BLaER1 (cell line): ENCODE measurements around the gene PHF10.
A peak's percentile ranks its signal among the peaks of the same experiment; 100 is the strongest.
"Not testable (repeated sequence)": the region's sequence is repeated elsewhere in the genome, so short reads cannot be mapped to it uniquely, and the experiment has no call there.

Source experiments
- H3K27ac ChIP-seq: shearing (Covaris generic); formaldehyde crosslinking; 2 replicates; pipeline ENCODE4 v1.8.1; 2022
- H3K27me3 ChIP-seq: shearing (Covaris generic); formaldehyde crosslinking; 2 replicates; pipeline ENCODE4 v1.8.1; 2022
- H3K36me3 ChIP-seq: shearing (Covaris generic); formaldehyde crosslinking; 2 replicates; pipeline ENCODE4 v1.8.1; 2022
- H3K4me1 ChIP-seq: shearing (Covaris generic); formaldehyde crosslinking; 2 replicates; pipeline ENCODE4 v1.8.1; 2022
- H3K4me2 ChIP-seq: shearing (Covaris generic); formaldehyde crosslinking; 2 replicates; pipeline ENCODE4 v1.8.1; 2022
- H3K4me3 ChIP-seq: shearing (Covaris generic); formaldehyde crosslinking; 2 replicates; pipeline ENCODE4 v1.8.1; 2022
- H3K9ac ChIP-seq: shearing (Covaris generic); formaldehyde crosslinking; 2 replicates; pipeline ENCODE4 v1.8.1; 2022
- H3K9me3 ChIP-seq: shearing (Covaris generic); formaldehyde crosslinking; 2 replicates; pipeline ENCODE4 v1.8.1; 2022
- H4K20me1 ChIP-seq: shearing (Covaris generic); formaldehyde crosslinking; 2 replicates; pipeline ENCODE4 v1.8.1; 2022
- Cebpa-rat ChIP-seq: shearing (Covaris generic); IDR thresholded peaks from 2 replicates; pipeline ENCODE4 v1.8.1; 2022

Gene PHF10

DNA sequence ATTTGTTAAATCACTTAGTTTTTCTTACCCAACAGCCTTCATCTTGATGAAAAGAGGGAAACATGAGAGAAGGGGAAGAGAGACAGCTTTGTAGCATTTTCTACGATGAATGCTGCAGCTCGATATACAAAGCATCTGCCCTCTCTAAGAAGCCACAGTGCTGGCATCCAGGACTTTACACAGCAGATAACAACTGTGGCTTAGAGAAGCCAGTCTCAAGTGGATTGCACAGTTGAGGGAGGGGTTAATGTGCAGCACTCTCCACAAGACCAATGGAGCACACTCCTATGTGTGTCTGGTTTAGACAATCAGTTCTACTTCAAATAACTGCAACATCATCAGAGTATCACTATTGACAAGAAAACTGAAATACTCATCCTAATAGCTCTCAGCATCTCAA lies 16.5 kb downstream of the PHF10 start:
- H3K9ac ChIP-seq: no peak overlapping the region
- H3K27me3 ChIP-seq: no peaks in the 10 kb centered on the region
- H4K20me1 ChIP-seq: peaks cover 40% of the 10 kb centered on the region
- H3K4me3 ChIP-seq: no peak overlapping the region
- H3K4me2 ChIP-seq: no peak overlapping the region
- no peak overlapping the region for H3K27ac ChIP-seq
- no peak for TF ChIP-seq Cebpa-rat
- H3K36me3 ChIP-seq: peaks cover 50% of the 10 kb centered on the region
- no peaks in the 10 kb centered on the region for H3K9me3 ChIP-seq
- peaks cover 51% of the 10 kb centered on the region for H3K4me1 ChIP-seq

DNA sequence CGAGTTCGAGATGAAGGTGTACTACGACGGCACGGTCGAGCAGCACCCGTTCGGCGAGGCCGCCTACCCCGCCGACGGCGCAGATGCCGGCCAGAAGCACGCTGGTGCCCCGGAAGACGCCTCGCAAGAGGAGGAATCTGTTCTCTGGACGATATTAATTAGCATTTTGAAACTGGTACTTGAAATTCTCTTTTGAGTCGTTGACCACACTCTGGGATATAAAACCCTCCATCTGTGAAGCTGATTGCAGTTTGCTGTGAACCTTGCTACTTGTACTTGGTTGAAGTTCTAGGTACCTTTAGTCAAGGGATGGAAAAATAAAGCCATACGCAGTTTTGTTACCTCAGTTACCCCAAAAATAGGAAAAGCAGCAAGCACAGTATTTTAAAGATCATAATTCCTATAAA lies 21.5 kb downstream of the PHF10 start:
- peaks cover 64% of the 10 kb centered on the region for H3K4me1 ChIP-seq
- no peaks in the 10 kb centered on the region for H3K27me3 ChIP-seq
- H3K36me3 ChIP-seq: peaks cover 23% of the 10 kb centered on the region
- peak overlapping the region; percentile 94 for H3K27ac ChIP-seq
- H4K20me1 ChIP-seq: peaks cover 55% of the 10 kb centered on the region
- H3K4me2 ChIP-seq: peak overlapping the region; percentile 76
- peak overlapping the region; percentile 92 for H3K4me3 ChIP-seq
- TF ChIP-seq Cebpa-rat: no peak
- H3K9ac ChIP-seq: peak overlapping the region; percentile 95
- 0 out of 2 replicates have a peak, but pooled peaks cover under 1% of the 10 kb centered on the region for H3K9me3 ChIP-seq

DNA sequence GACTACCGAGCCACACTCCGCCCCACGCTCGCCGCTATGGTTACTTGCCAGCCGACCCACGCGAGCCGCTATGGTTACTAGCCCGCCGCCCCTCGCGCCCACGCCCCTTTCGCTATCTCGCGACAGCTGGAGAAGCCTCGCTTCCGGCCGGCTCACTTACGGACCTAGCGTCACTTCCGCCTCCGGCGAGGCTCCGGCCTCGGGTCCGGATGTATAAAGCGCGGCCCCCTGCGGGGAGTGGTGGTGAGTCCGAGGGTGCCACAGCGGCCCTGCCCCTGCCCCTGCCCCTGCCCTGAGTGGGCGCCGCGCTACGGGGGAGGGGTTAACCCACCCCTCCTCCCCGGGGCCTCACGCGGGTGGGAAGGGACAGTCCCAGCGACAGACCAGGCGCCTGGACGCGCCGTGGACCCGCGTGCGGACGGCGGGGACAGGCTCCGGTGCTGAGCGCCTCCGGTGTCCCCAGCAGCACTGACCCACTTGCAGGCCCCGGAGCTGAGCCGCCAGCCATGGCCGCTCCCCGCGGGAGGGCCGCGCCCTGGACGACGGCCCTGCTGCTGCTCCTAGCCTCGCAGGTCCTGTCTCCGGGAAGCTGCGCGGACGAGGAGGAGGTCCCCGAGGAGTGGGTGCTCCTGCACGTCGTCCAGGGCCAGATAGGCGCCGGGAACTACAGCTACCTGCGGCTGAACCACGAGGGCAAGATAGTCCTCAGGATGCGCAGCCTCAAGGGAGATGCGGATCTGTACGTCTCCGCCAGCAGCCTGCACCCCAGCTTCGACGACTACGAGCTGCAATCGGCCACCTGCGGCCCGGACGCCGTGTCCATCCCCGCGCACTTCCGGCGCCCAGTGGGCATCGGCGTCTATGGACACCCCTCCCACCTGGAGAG lies 22.1 kb downstream of the PHF10 start, which contains the start of the genes C6orf120 and WDR27:
Gene C6orf120 (plus strand): TSS at position 173 of the 886 bp plus-strand sequence. CDS start 334 bp downstream, at position 507.
Gene WDR27 (minus strand): TSS at position 76 of the 886 bp plus-strand sequence. CDS start 13,024 bp downstream, outside the sequence.
- Histone ChIP-seq H3K27me3 (no peaks in the 10 kb centered on the region), H3K4me2 (peak within 1 kb of the TSS; percentile 90), H3K36me3 (peaks cover 27% of the 10 kb centered on the region), H4K20me1 (peaks cover 52% of the 10 kb centered on the region), H3K4me1 (peaks cover 58% of the 10 kb centered on the region), H3K4me3 (peak within 1 kb of the TSS; percentile 92), H3K9ac (peak within 1 kb of the TSS; percentile 95), H3K27ac (peak within 1 kb of the TSS; percentile 94), H3K9me3 (peaks cover 7% of the 10 kb centered on the region)
- no peak for TF ChIP-seq Cebpa-rat

DNA sequence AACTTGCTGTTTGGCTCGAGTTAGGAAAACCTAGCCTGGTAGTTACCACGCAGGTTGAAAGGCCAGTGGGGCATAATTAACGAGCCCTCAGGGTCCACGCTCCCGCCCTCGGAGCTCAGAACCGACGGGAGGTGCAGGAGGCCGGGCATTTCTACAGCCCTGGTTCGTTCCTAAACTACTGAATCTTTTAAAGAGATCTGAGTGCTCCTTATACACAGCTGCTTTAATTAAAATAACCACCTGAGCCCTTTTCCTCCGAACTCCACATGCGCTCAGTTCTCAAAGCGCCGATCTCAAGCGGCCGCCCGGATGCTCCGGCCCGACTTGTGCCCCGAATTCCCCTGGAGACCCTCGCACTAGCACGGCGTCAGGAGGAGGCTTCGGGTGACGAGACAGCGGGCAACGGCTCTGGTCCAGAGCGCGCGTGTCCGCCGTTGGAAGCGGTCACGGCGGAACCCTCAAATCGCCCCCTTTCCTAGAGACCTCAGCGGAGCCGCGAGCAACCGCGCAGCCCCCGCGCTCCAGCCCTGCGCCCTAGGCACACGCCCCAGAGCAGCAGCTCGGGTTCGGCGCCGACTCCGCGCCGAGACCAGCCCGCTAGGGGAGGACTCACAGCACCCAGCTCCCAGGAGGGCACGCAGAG lies 22.9 kb downstream of the PHF10 start:
- Histone ChIP-seq H3K9ac (peak overlapping the region; percentile 95), H3K4me1 (peaks cover 50% of the 10 kb centered on the region), H3K9me3 (peaks cover 13% of the 10 kb centered on the region), H3K36me3 (peaks cover 33% of the 10 kb centered on the region), H3K4me2 (peak overlapping the region; percentile 90), H3K27ac (peak overlapping the region; percentile 94), H4K20me1 (peaks cover 52% of the 10 kb centered on the region), H3K27me3 (no peaks in the 10 kb centered on the region), H3K4me3 (peak overlapping the region; percentile 92)
- no peak for TF ChIP-seq Cebpa-rat

DNA sequence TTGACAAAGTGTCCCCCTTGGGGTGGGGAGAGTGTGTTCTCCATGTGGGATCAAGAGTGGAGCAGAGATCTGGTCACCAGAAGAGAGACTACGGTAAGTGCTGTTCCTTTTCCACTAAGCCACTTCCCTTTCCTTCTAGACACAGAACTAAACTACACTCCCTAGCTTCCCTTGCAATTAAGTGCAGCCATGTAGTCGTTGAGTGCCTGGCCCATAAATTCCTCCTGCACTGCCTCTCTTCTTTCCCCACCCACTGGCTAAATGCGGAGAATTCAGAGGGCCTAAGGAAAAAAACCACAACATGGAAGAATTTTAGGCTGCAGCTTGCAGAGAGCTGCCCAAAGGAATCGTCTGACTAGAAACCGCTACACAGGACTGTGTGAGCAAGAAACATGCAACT lies 24.0 kb downstream of the PHF10 start:
- Histone ChIP-seq H3K9ac (peak overlapping the region; percentile 95; the same call in 1 of the 2 replicates), H3K4me2 (peak overlapping the region; percentile 90), H4K20me1 (peaks cover 43% of the 10 kb centered on the region), H3K27me3 (no peaks in the 10 kb centered on the region), H3K27ac (no peak overlapping the region), H3K4me3 (peak overlapping the region; percentile 92; the same call in 1 of the 2 replicates), H3K4me1 (peaks cover 39% of the 10 kb centered on the region), H3K9me3 (peaks cover 25% of the 10 kb centered on the region), H3K36me3 (peaks cover 36% of the 10 kb centered on the region)
- TF ChIP-seq Cebpa-rat: no peak

DNA sequence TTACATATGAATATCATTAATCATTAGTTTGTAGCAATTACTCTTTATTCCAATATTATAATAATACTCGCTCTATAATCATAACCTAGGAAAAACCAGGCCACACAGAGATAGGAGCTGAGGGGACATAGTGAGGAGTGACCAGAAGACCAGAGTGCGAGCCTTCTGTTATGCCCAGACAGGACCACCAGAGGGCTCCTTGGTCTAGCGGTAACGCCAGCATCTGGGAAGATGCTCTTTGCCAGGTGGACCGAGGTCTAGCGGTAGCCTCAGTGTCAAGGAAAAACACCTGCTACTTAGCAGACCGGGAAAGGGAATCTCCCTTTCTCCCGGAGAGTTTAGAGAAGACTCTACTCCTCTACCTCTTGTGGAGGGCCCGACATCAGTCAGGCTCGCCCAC lies 27.2 kb downstream of the PHF10 start:
- Histone ChIP-seq H4K20me1 (peaks cover 15% of the 10 kb centered on the region; the same call in 1 of the 2 replicates), H3K9me3 (peaks cover 51% of the 10 kb centered on the region), H3K4me1 (peaks cover 15% of the 10 kb centered on the region), H3K36me3 (peaks cover 41% of the 10 kb centered on the region)
- H3K27me3 ChIP-seq, H3K27ac ChIP-seq, H3K4me2 ChIP-seq, H3K4me3 ChIP-seq, H3K9ac ChIP-seq: not testable (repeated sequence)

DNA sequence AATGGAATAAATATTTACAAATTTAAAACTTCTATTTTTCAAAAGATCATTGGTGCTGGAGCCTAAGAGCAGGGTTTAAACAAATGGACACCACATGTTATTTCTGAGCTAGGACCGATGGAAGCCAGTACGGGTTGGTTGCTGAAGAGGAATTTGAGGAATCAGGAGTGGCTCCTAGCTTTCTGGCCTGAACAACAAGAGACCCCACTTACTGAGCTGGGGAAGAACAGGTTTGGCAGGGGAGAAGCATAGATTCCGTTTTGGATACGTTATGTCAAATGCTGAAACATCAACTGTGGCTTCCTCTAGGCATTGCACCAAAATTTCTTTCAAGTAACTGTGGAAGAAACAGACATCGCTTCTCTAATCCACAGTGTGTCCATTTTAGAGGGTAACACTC lies 29.2 kb downstream of the PHF10 start:
- peaks cover 9% of the 10 kb centered on the region; the same call in 1 of the 2 replicates for H4K20me1 ChIP-seq
- H3K36me3 ChIP-seq: peaks cover 50% of the 10 kb centered on the region
- H3K4me1 ChIP-seq: peaks cover 4% of the 10 kb centered on the region
- no peak for TF ChIP-seq Cebpa-rat
- no peak overlapping the region for H3K9ac ChIP-seq
- H3K27me3 ChIP-seq: no peaks in the 10 kb centered on the region
- no peak overlapping the region for H3K27ac ChIP-seq
- H3K4me3 ChIP-seq: no peak overlapping the region
- no peak overlapping the region for H3K4me2 ChIP-seq
- peaks cover 62% of the 10 kb centered on the region for H3K9me3 ChIP-seq

DNA sequence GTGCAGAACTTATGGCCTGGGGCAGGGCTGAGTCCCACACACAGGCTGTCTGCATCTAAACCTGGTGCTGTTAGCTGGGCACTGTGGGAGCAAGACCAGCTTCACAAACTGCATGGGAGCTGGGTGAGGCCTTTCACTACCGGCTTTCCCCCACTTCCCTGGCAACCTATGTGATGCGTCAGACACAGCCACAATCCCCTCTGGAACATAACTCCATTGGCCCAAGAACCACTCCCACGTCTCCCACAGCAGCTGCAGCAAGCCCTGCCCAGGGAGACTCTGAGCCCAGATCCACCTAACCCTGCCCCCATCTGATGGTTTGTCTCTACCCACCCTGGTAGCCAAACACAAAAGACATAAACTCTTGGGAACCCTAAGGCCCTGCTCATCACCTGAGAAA lies 31.8 kb downstream of the PHF10 start:
- Histone ChIP-seq H3K27me3 (no peaks in the 10 kb centered on the region), H3K27ac (no peak overlapping the region)
- no peak for TF ChIP-seq Cebpa-rat

DNA sequence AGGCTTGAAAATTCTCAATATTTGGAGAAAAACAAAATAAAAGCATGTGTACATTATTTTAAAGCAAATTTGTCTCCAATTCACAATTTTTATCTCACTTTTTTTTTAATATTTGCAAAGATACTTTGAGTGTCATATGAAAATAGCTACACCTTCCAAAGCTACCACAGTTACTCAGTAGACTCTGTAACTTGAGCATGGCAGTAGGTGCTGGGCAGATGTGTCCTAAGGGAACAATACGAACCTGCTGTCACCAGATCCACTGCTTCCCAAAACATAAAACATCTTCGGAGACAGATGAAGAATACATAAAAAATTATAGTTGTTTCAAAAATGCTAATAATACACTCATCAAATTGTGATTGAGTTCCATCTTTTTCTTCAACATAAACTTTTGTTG lies 33.0 kb downstream of the PHF10 start:
- Histone ChIP-seq H3K4me1 (no peaks in the 10 kb centered on the region), H3K27ac (no peak overlapping the region), H3K4me3 (no peak overlapping the region), H4K20me1 (no peaks in the 10 kb centered on the region), H3K36me3 (peaks cover 57% of the 10 kb centered on the region), H3K27me3 (no peaks in the 10 kb centered on the region), H3K9me3 (peaks cover 74% of the 10 kb centered on the region), H3K4me2 (no peak overlapping the region), H3K9ac (no peak overlapping the region)
- TF ChIP-seq Cebpa-rat: no peak

More for the DNA sequence above, 31.8 kb downstream of the PHF10 start:
- no peak overlapping the region for H3K4me3 ChIP-seq
- peaks cover 60% of the 10 kb centered on the region for H3K36me3 ChIP-seq
- no peak overlapping the region for H3K9ac ChIP-seq
- no peak overlapping the region for H3K4me2 ChIP-seq
- no peaks in the 10 kb centered on the region for H4K20me1 ChIP-seq
- H3K4me1 ChIP-seq: no peaks in the 10 kb centered on the region
- peaks cover 78% of the 10 kb centered on the region for H3K9me3 ChIP-seq

DNA sequence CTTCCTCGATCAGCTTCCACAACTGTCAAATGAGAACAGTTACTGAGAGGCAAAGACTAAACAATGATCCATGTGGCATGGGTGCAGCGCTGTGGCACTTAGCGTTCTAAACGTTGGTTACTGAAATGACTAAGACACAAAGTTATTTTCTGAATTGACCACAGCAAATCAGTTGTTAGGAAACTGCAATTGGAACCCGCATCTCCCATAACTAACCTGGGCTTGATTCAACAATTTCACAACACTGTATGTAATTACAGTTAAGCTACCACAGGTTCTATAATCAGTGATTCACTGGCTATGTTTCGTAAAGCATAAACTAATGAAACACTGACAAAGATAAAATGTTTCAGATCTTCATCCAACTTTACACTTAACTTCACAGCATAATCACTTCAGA lies 35.0 kb downstream of the PHF10 start:
- TF ChIP-seq Cebpa-rat: no peak
- H3K36me3 ChIP-seq: peaks cover 62% of the 10 kb centered on the region

More for the DNA sequence above, 35.0 kb downstream of the PHF10 start:
- Histone ChIP-seq H3K27me3 (no peaks in the 10 kb centered on the region), H3K9me3 (peaks cover 75% of the 10 kb centered on the region), H3K4me2 (no peak overlapping the region), H3K4me3 (no peak overlapping the region), H3K9ac (no peak overlapping the region), H3K4me1 (no peaks in the 10 kb centered on the region), H3K27ac (no peak overlapping the region), H4K20me1 (no peaks in the 10 kb centered on the region)
